KMS-11 (cell line): ENCODE results near the gene RASL11A.

Source experiments
- H2AFZ ChIP-seq: fragments of 200-600 bp; sonication (generic); 2 replicates; pipeline ENCODE4 v1.6.1; 2016; ENCODE audit warnings: antibody characterized with exemption, mixed run types, low read depth
- H3K27ac ChIP-seq: fragments of 200-600 bp; sonication (generic); 2 replicates; pipeline ENCODE4 v1.6.1; 2016; ENCODE audit warnings: mild to moderate bottlenecking, mixed run types
- H3K27me3 ChIP-seq: fragments of 200-600 bp; sonication (generic); 2 replicates; pipeline ENCODE4 v1.6.1; 2017; ENCODE audit warnings: mild to moderate bottlenecking, low read depth, mixed run types, moderate library complexity; ENCODE audit not compliant: insufficient read depth
- H3K36me3 ChIP-seq: fragments of 200-600 bp; sonication (generic); 2 replicates; pipeline ENCODE4 v1.6.1; 2017; ENCODE audit warnings: mild to moderate bottlenecking, mixed run types; ENCODE audit not compliant: insufficient read depth
- H3K4me1 ChIP-seq: fragments of 200-600 bp; sonication (generic); 2 replicates; pipeline ENCODE4 v1.6.1; 2016; ENCODE audit warnings: mild to moderate bottlenecking, low read depth, mixed run types; ENCODE audit not compliant: poor library complexity, severe bottlenecking
- H3K4me2 ChIP-seq: fragments of 200-600 bp; sonication (generic); 2 replicates; pipeline ENCODE4 v1.7.0; 2016; ENCODE audit warnings: mild to moderate bottlenecking, mixed run types
- H3K4me3 ChIP-seq: fragments of 200-600 bp; sonication (generic); IDR thresholded peaks from 2 replicates; pipeline ENCODE4 v1.6.1; 2017; ENCODE audit warnings: low read depth, low read length, mixed read lengths; ENCODE audit not compliant: insufficient read depth
- H3K79me2 ChIP-seq: fragments of 200-600 bp; sonication (generic); 2 replicates; pipeline ENCODE4 v1.6.1; 2016; ENCODE audit warnings: low read depth, mixed run types; ENCODE audit not compliant: insufficient read depth
- H3K9ac ChIP-seq: fragments of 200-600 bp; sonication (generic); 2 replicates; pipeline ENCODE4 v1.6.1; 2016; ENCODE audit warnings: mild to moderate bottlenecking, mixed run types
- H4K20me1 ChIP-seq: fragments of 200-600 bp; sonication (generic); 2 replicates; pipeline ENCODE4 v1.6.1; 2016; ENCODE audit warnings: mild to moderate bottlenecking, mixed run types; ENCODE audit not compliant: insufficient read depth
- CTCF ChIP-seq: fragments of 200-600 bp; sonication (generic); conservative IDR thresholded peaks from 2 replicates; pipeline ENCODE4 v1.6.1; 2017; ENCODE audit warnings: low read depth, mild to moderate bottlenecking, antibody characterized with exemption, low read length, moderate library complexity, mixed read lengths

RASL11A gene

DNA sequence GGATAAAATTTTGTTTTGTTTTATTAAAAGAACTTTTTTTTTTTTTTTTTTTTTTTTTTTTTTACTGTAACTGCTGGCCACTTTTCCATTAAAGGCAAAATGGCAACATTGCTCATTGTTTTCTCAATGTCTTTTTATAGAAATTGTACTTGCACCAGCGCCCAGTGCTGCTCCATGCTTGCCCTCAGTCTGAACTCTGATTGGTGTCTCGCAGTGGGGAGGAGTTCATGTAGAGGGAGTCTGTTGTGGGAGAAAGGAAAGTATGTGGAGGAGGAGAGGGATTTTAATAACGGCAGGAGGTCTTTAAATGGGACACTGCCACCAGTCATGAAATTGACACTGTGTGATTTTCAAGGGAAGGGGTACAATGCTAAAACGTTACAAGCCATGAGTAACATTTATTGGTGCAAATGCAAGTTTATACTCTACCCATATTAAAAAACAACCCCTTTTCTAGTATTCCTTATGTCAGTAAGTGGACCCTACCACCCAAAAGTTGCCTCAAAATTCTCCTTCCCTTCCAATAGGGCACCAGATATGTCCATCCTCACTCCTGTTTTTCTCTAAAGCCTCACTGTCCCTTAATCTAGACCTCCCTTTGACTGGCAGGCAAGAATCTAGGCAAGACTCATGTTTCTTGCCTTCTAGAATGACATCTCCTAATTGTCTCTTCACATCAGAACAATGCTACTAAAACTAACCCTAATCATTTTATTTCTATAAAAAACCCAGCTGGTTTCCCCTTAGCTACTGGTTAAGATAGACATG is 3.2 kb downstream of the RASL11A start:
- no peak for TF ChIP-seq CTCF
- Histone ChIP-seq H3K4me3 (no peak overlapping the region), H4K20me1 (no peaks in the 10 kb centered on the region), H2AFZ (no peak overlapping the region), H3K27me3 (no peaks in the 10 kb centered on the region), H3K27ac (no peak overlapping the region), H3K4me1 (no peaks in the 10 kb centered on the region), H3K36me3 (no peaks in the 10 kb centered on the region), H3K4me2 (no peak overlapping the region), H3K79me2 (no peaks in the 10 kb centered on the region), H3K9ac (no peak overlapping the region)

GRCh38 chr13:27274631-27275030 is 4.0 kb downstream of the RASL11A start:
- no peak overlapping the region for H3K4me3 ChIP-seq
- H3K36me3 ChIP-seq = no peaks in the 10 kb centered on the region
- TF ChIP-seq CTCF = no peak
- no peak overlapping the region for H3K9ac ChIP-seq
- H3K79me2 ChIP-seq = no peaks in the 10 kb centered on the region
- H3K27me3 ChIP-seq = no peaks in the 10 kb centered on the region
- no peak overlapping the region for H2AFZ ChIP-seq
- no peak overlapping the region for H3K27ac ChIP-seq
- H3K4me2 ChIP-seq = no peak overlapping the region
- H4K20me1 ChIP-seq = no peaks in the 10 kb centered on the region
- no peaks in the 10 kb centered on the region for H3K4me1 ChIP-seq

GRCh38 chr13:27276188-27276587 is 5.6 kb downstream of the RASL11A start:
- no peak for TF ChIP-seq CTCF
- Histone ChIP-seq H3K27me3 (no peaks in the 10 kb centered on the region), H3K79me2 (no peaks in the 10 kb centered on the region), H2AFZ (no peak overlapping the region), H3K27ac (no peak overlapping the region), H3K9ac (no peak overlapping the region), H4K20me1 (no peaks in the 10 kb centered on the region), H3K4me1 (no peaks in the 10 kb centered on the region), H3K36me3 (no peaks in the 10 kb centered on the region), H3K4me2 (no peak overlapping the region), H3K4me3 (no peak overlapping the region)

DNA sequence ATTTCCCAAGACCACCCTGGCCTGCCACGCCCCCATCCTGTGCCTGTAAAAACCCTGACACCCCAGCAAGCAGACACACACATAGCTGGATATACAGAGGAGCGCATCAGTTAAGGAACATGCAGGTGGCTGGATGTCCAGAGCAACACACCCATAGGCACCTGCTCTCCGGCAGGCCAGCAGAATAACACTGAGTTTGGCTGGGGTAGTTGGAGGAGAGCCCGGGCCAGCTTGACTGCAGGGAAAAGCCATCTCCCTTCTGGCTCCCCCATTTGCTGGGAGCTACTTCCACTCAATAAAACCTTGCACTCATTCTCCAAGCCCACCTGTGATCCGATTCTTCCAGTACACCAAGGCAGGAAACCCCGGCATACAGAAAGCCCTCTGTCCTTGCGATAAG is 8.9 kb downstream of the RASL11A start:
- Histone ChIP-seq H3K4me1 (no peaks in the 10 kb centered on the region), H3K36me3 (no peaks in the 10 kb centered on the region), H3K27ac (no peak overlapping the region), H2AFZ (no peak overlapping the region), H4K20me1 (no peaks in the 10 kb centered on the region), H3K27me3 (no peaks in the 10 kb centered on the region), H3K79me2 (no peaks in the 10 kb centered on the region), H3K9ac (no peak overlapping the region), H3K4me3 (no peak overlapping the region), H3K4me2 (no peak overlapping the region)
- no peak for TF ChIP-seq CTCF
